Measurements from ENCODE around the gene PRDM12.

Gene PRDM12

GRCh38 chr9:130636648-130637020, 27.8 kb upstream of the PRDM12 start:
- no peak for DNase-seq

- DNase-seq = no peak
These were observed 25.9 kb upstream of the PRDM12 start for GRCh38 chr9:130638284-130639123.

DNA sequence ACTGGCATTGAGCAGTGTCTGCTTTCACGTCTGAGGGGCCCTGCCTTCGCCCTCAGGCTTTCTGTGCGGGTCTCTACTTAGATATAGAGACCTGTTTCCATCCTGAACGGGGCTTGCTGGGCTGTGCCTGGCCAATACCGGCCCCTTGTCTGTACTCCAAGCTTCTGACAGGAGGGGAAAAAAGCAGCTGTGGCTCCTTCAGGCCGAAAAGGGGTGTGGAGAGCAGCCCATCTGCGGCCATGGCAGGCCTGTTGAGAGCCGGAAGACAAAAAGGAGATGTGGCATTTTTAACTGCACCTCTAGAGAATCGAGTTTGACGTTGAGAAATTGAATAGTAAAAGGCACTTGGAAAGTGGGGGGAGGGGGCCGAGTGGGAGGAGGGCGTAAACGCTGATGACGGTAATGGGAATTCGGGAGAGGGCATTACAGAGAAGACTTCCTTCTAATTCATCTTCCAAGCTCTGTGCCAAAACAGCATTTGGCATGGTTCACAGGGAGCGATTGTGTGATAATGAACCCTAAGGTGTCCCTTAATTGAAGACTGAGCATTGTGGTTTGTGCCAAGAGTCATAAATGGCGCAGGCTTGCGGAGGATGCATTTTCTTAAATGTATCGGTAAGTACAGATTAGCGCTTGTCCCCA, 25.1 kb upstream of the PRDM12 start:
- no peak for DNase-seq

- DNase-seq = no peak
These were observed 24.4 kb upstream of the PRDM12 start for GRCh38 chr9:130639866-130640555.

DNA sequence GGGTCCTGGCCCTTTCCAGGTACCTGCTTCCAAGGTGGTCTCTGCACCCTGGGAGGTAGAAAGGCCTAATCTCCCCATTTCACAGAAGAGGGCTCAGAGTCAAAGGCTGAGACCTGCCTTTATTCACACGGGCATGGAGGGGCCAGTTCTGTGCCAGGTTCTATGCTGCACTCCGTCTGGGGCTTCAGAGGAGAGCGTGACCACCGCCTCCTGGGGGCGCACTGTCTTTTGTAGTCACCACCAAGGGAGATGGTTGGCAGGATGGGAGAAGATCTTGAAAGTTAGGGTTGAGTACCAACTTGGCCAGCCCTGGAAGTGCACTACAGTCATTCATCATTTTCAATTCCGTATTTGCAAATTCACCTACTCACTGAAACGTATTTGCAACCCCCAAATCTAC, 23.7 kb upstream of the PRDM12 start:
- no peak for DNase-seq

DNA sequence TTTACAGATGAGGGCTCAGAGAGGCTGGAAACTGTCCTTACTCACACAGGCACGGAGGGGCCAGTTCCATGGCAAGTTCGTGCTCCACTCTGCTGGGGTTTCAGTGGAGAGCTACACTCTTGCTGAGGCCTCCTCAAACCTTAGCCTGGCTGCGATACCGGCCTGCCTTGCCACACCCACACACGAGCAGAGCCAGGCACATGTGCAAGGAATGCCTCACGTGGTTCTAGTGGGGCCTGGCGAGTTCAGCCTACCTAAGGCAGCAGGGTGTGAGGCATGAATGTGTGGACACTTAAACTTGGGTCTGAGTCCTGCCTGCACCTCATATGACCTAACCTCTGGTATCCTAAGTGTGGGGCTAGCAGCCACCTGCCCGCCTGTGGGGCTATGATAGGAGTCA, 21.5 kb upstream of the PRDM12 start:
- no peak for DNase-seq

GRCh38 chr9:130651221-130651620, 13.2 kb upstream of the PRDM12 start:
- no peak for DNase-seq

DNA sequence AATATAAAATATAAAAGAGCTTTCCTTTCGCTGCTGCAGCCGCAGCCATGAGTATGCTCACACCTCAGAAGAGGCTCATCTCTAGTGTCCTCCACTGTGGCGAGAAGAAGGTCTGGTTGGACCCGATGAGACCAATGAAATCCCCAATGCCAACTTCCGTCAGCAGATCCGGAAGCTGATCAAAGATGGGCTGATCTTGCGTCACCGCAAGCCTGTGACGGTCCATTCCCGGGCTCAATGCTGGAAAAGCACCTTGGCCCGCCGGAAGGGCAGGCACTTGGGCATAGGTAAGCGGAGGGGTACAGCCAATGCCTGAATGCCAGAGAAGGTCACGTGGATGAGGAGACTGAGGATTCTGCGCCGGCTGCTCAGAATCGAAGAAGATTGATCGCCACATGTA, 12.6 kb upstream of the PRDM12 start:
- DNase-seq = no peak

GRCh38 chr9:130654879-130655278, 9.5 kb upstream of the PRDM12 start:
- no peak for DNase-seq

DNA sequence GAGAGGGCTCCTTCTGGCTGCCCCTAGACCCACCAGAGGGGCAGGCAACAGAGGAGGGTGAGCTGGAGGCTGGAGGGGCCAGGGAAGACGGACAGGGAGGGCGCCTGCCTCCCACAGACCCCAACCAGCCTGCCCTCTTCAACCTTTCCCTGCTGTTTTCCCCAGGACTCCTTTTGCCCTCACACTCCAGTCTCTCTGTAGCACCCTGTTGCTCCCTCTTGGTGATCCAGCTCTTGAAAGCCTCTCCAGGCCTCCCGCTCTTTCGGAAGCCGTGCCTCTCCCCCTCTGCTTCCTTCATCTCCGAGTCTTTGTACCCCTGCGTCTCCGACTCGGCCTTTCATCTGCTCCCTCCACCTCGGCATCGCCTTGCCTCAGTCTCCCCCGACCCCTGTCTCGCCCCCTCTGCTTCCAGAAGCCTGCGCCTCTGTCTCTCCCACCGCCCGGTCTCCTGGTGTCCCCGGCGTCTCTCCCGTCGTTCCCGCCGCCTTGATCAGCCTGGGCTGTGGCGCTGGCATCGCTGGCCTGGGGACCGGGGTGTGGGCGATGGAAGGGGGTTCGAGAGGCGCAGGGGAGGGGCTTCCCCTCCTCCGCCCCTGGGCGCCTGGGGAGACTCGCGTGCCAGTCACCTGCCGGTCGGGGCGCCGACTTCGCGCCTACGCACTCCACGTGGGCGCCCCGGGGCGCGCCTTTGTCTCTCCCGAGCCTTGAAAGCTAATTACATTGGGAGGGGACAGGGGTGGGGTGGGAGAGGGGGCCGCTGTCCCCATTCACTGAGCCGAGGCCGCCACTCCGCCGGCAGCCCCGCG, 5.3 kb upstream of the PRDM12 start:
- no peak for DNase-seq

DNA sequence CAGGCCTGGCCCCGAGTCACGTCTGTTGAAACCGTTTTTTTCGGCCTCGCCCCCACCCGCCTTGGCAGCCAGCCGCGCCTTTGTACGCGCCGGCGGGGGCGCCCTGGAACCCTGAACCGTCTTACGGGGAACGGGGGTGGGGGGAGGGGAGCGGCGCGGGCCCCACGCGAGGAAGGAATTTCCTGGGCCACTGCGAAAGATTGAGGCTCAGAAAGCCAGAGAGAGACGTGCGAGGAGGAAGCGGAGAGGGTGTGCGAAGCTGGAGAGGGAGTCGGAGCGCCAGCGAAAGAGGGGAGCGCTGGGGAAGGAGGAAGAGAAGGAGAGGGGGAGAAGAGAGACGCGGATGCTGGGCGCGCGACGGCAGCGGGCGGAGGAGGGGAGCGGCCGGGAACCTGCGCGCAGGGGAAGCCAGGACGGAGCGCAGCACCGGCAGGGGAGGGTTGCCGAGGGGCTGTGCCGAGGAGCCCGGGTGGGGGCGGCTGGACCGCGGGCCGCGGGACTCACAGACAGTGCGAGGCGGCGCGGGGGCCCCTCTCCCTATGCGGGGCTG, 4.6 kb upstream of the PRDM12 start:
- DNase-seq = no peak

- DNase-seq = no peak
These were observed 4.1 kb upstream of the PRDM12 start for GRCh38 chr9:130660326-130660682.

GRCh38 chr9:130660683-130661450, 3.5 kb upstream of the PRDM12 start:
- DNase-seq = no peak

DNA sequence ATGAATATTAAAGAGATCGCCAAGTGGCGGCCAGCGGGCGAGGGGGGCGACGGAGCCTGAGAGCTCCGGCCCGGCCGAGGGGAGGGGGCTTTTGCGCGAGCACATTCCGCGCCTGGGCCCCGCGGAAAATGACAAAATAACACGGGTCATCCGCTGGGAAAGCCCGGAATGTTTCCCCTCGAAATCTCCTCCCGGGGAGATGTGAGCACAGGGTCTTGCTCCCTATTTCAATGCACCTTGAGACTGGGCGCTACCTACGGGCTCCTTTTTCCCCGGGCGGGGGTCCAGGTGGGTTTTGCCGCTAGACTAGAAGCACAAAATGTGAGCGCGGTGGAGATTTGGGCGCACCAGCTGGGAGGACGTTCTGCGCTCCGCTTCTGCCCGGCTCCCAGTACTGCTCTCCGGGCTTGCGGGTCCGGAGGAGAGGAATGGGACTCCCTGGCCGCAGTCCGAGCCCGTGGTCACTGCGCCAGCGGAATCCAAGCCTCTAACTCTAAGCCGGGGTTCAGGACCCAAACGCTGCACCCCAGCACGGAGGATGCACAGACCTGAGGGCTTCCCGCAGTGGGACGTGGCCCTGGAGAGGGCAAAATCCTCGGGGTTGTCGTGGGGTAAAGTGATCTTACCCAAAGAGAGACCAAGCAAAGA, 2.8 kb upstream of the PRDM12 start:
- no peak for DNase-seq

DNA sequence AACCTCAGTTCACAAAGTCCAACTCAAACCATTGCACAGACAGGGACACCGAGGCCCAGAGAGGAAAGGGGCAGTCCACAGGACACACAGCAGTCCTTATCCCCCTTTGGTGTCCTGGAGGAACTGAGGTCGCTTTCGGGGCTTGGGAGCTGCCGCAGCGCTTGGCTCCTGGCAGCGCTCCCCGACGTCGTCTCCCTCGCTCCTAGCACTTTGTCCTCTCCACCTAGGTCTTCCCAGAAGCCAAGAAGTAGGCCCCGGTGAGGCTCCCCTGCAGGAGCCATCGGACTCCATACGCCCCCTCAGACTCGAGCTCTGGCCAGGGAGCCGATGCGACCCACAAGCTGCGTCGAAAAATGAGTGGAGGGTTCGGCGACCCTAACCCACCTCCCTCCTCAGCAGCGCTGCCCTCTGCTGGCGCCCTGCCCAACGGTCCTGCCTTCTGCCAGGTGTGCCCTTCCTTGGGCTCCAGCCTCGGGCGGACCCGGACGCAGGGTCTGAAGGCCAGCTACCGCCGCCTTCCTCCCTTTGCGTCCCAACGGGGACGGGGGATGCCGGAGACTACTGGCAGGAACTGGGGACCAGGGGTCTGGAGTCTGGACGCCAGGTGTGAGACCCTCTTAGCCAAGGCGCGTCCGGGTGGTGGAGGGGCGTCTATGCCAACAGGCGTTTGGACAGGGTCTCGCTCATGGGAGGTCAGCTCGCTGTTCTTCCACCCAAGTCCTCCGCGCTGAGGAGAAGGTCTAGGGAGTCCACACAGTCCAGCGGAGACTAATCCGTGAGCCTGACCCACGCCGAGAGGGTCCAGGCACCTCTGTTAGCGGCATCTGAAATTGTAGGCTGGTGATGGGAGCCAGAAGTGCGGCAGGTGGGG, 2.1 kb upstream of the PRDM12 start:
- no peak for DNase-seq

GRCh38 chr9:130662970-130663257, 1.5 kb upstream of the PRDM12 start:
- DNase-seq = no peak

DNA sequence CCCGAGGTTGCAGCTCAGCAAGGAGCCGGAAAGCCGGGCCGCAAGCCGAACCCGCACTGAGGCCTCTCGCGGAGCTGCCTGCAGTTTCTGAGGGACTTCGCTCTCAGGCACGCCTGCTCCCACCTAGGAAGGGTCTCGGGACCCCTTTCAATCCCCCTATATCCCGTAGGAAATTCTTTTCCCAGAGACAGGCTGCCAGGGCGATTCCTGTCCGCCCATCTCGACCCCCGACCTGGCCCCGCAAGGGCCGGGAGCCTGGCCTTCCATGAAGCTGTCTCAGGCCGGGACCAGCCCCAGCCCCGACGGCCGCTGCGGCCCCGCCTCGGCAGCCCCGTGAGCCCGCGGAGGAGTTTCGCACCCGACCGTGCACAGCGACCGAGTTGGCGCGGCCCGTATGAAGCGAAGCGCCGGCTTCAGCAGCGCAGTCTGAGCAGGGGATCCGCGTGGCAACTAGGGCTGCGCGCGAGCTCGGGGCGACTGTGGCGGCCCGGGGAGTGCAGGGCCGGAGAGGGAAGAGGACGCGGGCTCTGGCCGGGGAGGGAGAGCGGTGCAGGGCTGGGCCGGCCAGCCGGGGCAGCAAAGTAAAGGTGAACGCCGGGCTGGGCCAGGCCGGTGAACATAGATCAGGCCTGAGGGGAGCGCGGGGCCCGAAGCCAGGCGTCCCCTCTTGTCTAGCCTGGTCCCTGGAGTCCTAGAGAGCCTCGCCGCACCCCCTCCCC, 977 bp upstream of the PRDM12 start:
- no peak for DNase-seq

- no peak for DNase-seq
These were observed 480 bp upstream of the PRDM12 start for GRCh38 chr9:130663977-130664250.

DNA sequence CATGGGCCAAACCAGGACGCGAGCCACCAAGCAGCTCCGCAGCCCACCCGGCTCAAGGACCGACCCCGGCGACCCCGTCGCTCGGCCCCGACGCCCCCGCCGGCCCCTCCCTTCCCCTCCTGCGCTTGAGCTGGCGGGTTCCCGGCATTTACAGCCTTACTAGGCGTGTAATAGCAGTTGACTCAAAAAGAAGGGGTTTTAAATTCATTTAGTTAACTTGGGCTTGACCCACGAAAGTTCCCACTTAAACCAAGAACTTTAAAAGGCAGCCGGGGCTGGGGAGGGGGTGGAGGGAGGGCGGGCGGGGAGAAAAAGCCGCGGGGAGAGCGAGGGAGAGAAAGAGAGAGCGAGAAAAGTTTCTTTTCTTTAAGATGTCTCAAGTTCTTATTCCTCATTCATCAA, 636 bp downstream of the PRDM12 start:
- DNase-seq = no peak
